MM.1S (cell line): Measurements from ENCODE around the gene IMMT.

Source experiments
- DNase-seq: peaks from one replicate; pipeline ENCODE4 v3.0.0-alpha.2; 2015
- H2AFZ ChIP-seq: fragments of 300-600 bp; sonication (generic); 2 replicates; pipeline ENCODE4 v1.6.0; 2016; ENCODE audit warnings: antibody characterized with exemption, low read length
- H3F3A ChIP-seq: fragments of 300-600 bp; sonication (generic); 2 replicates; pipeline ENCODE4 v1.6.1; 2016; ENCODE audit warnings: mild to moderate bottlenecking, antibody characterized with exemption, low read length, moderate library complexity, mixed read lengths; ENCODE audit not compliant: insufficient read depth
- H3K27ac ChIP-seq: fragments of 300-600 bp; sonication (generic); 2 replicates; pipeline ENCODE4 v1.5.1; 2016; ENCODE audit warnings: mild to moderate bottlenecking, low read length
- H3K27me3 ChIP-seq: fragments of 300-600 bp; sonication (generic); replicated peaks from 2 replicates; pipeline ENCODE4 v1.6.0; 2016; ENCODE audit warnings: low read length; ENCODE audit not compliant: insufficient read depth
- H3K36me3 ChIP-seq: fragments of 300-600 bp; sonication (generic); replicated peaks from 2 replicates; pipeline ENCODE4 v1.6.1; 2016; ENCODE audit warnings: mild to moderate bottlenecking, low read length, mixed read lengths; ENCODE audit not compliant: insufficient read depth
- H3K4me1 ChIP-seq: fragments of 300-600 bp; sonication (generic); 2 replicates; pipeline ENCODE4 v1.6.1; 2016; ENCODE audit warnings: low read length, mixed read lengths
- H3K4me2 ChIP-seq: fragments of 300-600 bp; sonication (generic); 2 replicates; pipeline ENCODE4 v1.6.0; 2016; ENCODE audit warnings: low read depth, low read length
- H3K4me3 ChIP-seq: fragments of 300-600 bp; sonication (generic); 2 replicates; pipeline ENCODE4 v1.5.1; 2016; ENCODE audit warnings: low read length, mixed read lengths
- H3K79me2 ChIP-seq: fragments of 300-600 bp; sonication (generic); 2 replicates; pipeline ENCODE4 v1.6.1; 2016; ENCODE audit warnings: mixed run types, low read length, mixed read lengths
- H3K9ac ChIP-seq: fragments of 300-600 bp; sonication (generic); 2 replicates; pipeline ENCODE4 v1.6.1; 2016; ENCODE audit warnings: low read length, mixed read lengths
- H3K9me2 ChIP-seq: fragments of 300-600 bp; sonication (generic); replicated peaks from 2 replicates; pipeline ENCODE4 v1.6.1; 2016; ENCODE audit warnings: mild to moderate bottlenecking, low read length, mixed read lengths; ENCODE audit not compliant: insufficient read depth
- H3K9me3 ChIP-seq: fragments of 300-600 bp; sonication (generic); replicated peaks from 2 replicates; pipeline ENCODE4 v1.6.1; 2016; ENCODE audit warnings: mild to moderate bottlenecking, low read length, mixed read lengths; ENCODE audit not compliant: insufficient read depth
- H4K20me1 ChIP-seq: fragments of 300-600 bp; sonication (generic); 2 replicates; pipeline ENCODE4 v1.6.1; 2016; ENCODE audit warnings: mild to moderate bottlenecking, low read length, moderate library complexity, mixed read lengths; ENCODE audit not compliant: insufficient read depth
- CTCF ChIP-seq: fragments of 300-600 bp; sonication (generic); IDR thresholded peaks from 2 replicates; pipeline ENCODE4 v1.5.1; 2016; ENCODE audit warnings: antibody characterized with exemption, low read length, mixed read lengths
- EZH2 ChIP-seq: fragments of 300-600 bp; sonication (generic); optimal IDR thresholded peaks from 2 replicates; pipeline ENCODE3; 2017; ENCODE audit warnings: low read depth, mild to moderate bottlenecking, antibody characterized with exemption, low read length, mixed read lengths
- EZH2phosphoT487 ChIP-seq: fragments of 300-600 bp; sonication (generic); IDR thresholded peaks from 2 replicates; pipeline ENCODE4 v1.6.1; 2018; ENCODE audit warnings: antibody characterized with exemption, low read length

Gene IMMT

GRCh38 chr2:86216575-86217555 is 21.6 kb upstream of the IMMT start:
- H3K79me2 ChIP-seq, result no peaks in the 10 kb centered on the region
- H4K20me1 ChIP-seq, result no peaks in the 10 kb centered on the region
- no peak overlapping the region for H3K27ac ChIP-seq
- H3F3A ChIP-seq, result 0 out of 2 replicates have a peak, but pooled peaks cover 7% of the 10 kb centered on the region
- DNase-seq, result no peak
- H3K27me3 ChIP-seq, result no peaks in the 10 kb centered on the region
- no peak for TF ChIP-seq EZH2phosphoT487
- no peak for TF ChIP-seq CTCF
- TF ChIP-seq EZH2, result no peak
- no peak overlapping the region for H3K4me2 ChIP-seq
- no peaks in the 10 kb centered on the region for H3K9me3 ChIP-seq
- H3K9me2 ChIP-seq, result no peaks in the 10 kb centered on the region
- H3K36me3 ChIP-seq, result no peaks in the 10 kb centered on the region
- no peaks in the 10 kb centered on the region for H3K4me1 ChIP-seq
- no peak overlapping the region for H3K4me3 ChIP-seq
- no peak overlapping the region for H2AFZ ChIP-seq
- no peak overlapping the region for H3K9ac ChIP-seq

GRCh38 chr2:86214503-86214832 is 19.2 kb upstream of the IMMT start:
- 0 out of 2 replicates have a peak, but pooled peaks cover 7% of the 10 kb centered on the region for H3K36me3 ChIP-seq
- 0 out of 2 replicates have a peak, but pooled peaks cover 4% of the 10 kb centered on the region for H3K4me1 ChIP-seq
- H3K79me2 ChIP-seq, result no peaks in the 10 kb centered on the region
- no peaks in the 10 kb centered on the region for H3K27me3 ChIP-seq
- TF ChIP-seq EZH2phosphoT487, result no peak
- no peak for TF ChIP-seq CTCF
- TF ChIP-seq EZH2, result no peak
- no peak overlapping the region for H3K9ac ChIP-seq
- no peak overlapping the region for H3K4me3 ChIP-seq
- H3K9me2 ChIP-seq, result no peaks in the 10 kb centered on the region
- no peak for DNase-seq
- 0 out of 2 replicates have a peak, but pooled peaks cover 7% of the 10 kb centered on the region for H3F3A ChIP-seq
- no peak overlapping the region for H3K4me2 ChIP-seq
- H4K20me1 ChIP-seq, result no peaks in the 10 kb centered on the region
- no peaks in the 10 kb centered on the region for H3K9me3 ChIP-seq
- H3K27ac ChIP-seq, result peak overlapping the region; percentile 17; the same call in 1 of the 2 replicates
- no peak overlapping the region for H2AFZ ChIP-seq

GRCh38 chr2:86213699-86214502 is 18.6 kb upstream of the IMMT start:
- no peaks in the 10 kb centered on the region for H4K20me1 ChIP-seq
- H3K79me2 ChIP-seq, result no peaks in the 10 kb centered on the region
- H2AFZ ChIP-seq, result no peak overlapping the region
- no peaks in the 10 kb centered on the region for H3K9me3 ChIP-seq
- no peaks in the 10 kb centered on the region for H3K27me3 ChIP-seq
- TF ChIP-seq EZH2phosphoT487 (no peak), CTCF (no peak), EZH2 (no peak)
- H3K4me1 ChIP-seq, result 0 out of 2 replicates have a peak, but pooled peaks cover 4% of the 10 kb centered on the region
- no peak overlapping the region for H3K4me2 ChIP-seq
- no peak overlapping the region for H3K9ac ChIP-seq
- no peak for DNase-seq
- peaks cover 10% of the 10 kb centered on the region; the same call in 1 of the 2 replicates for H3K36me3 ChIP-seq
- no peaks in the 10 kb centered on the region for H3K9me2 ChIP-seq
- H3F3A ChIP-seq, result 0 out of 2 replicates have a peak, but pooled peaks cover 7% of the 10 kb centered on the region
- no peak overlapping the region for H3K4me3 ChIP-seq
- H3K27ac ChIP-seq, result peak overlapping the region; percentile 17; the same call in 1 of the 2 replicates
